ENCODE data around the gene B3GALT5.
A peak's percentile ranks its signal among the peaks of the same experiment; 100 is the strongest.

Gene B3GALT5

GRCh38 chr21:39641827-39642450, 29.2 kb downstream of the B3GALT5 start:
- FAIRE-seq (no peak), DNase-seq (ENCODE audit: low spot score) (no peak)

- DNase-seq (ENCODE audit: low spot score) (no peak), FAIRE-seq (no peak)
These were observed 31.4 kb downstream of the B3GALT5 start for GRCh38 chr21:39644062-39644560.

GRCh38 chr21:39645331-39645730, 32.6 kb downstream of the B3GALT5 start:
- no peak for FAIRE-seq
- no peak for DNase-seq (ENCODE audit: low spot score)

GRCh38 chr21:39647476-39647875, 34.7 kb downstream of the B3GALT5 start:
- FAIRE-seq (peak; percentile 88), DNase-seq (ENCODE audit: low spot score) (peak; percentile 73)

GRCh38 chr21:39648879-39649278, 36.1 kb downstream of the B3GALT5 start:
- no peak for DNase-seq (ENCODE audit: low spot score)
- no peak for FAIRE-seq

GRCh38 chr21:39649526-39649925, 36.8 kb downstream of the B3GALT5 start:
- FAIRE-seq (no peak), DNase-seq (ENCODE audit: low spot score) (no peak)

- no peak for FAIRE-seq
These were observed 37.6 kb downstream of the B3GALT5 start for GRCh38 chr21:39650306-39650705.

GRCh38 chr21:39650801-39651200, 38.1 kb downstream of the B3GALT5 start:
- DNase-seq (ENCODE audit: low spot score) (no peak), FAIRE-seq (no peak)

More at GRCh38 chr21:39650306-39650705, 37.6 kb downstream of the B3GALT5 start:
- no peak for DNase-seq (ENCODE audit: low spot score)

GRCh38 chr21:39651206-39651605, 38.5 kb downstream of the B3GALT5 start:
- DNase-seq (ENCODE audit: low spot score) (no peak), FAIRE-seq (no peak)

GRCh38 chr21:39654951-39655350, 42.2 kb downstream of the B3GALT5 start:
- DNase-seq (ENCODE audit: low spot score), result no peak
- no peak for FAIRE-seq

GRCh38 chr21:39655589-39655988, 42.8 kb downstream of the B3GALT5 start:
- no peak for DNase-seq (ENCODE audit: low spot score)
- FAIRE-seq, result no peak

- FAIRE-seq, result no peak
- no peak for DNase-seq (ENCODE audit: low spot score)
These were observed 43.5 kb downstream of the B3GALT5 start for GRCh38 chr21:39656209-39656608.

GRCh38 chr21:39657091-39657689, 44.5 kb downstream of the B3GALT5 start:
- FAIRE-seq, result peak; percentile 42
- peak; percentile 31 for DNase-seq (ENCODE audit: low spot score)

- FAIRE-seq (no peak), DNase-seq (ENCODE audit: low spot score) (no peak)
These were observed 45.3 kb downstream of the B3GALT5 start for GRCh38 chr21:39658066-39658465.

- no peak for DNase-seq (ENCODE audit: low spot score)
- no peak for FAIRE-seq
These were observed 46.5 kb downstream of the B3GALT5 start for GRCh38 chr21:39659070-39659815.

- peak; percentile 75 for DNase-seq (ENCODE audit: low spot score)
- FAIRE-seq, result peak; percentile 69
These were observed 47.6 kb downstream of the B3GALT5 start for GRCh38 chr21:39660191-39660980.

GRCh38 chr21:39661121-39661520, 48.4 kb downstream of the B3GALT5 start:
- DNase-seq (ENCODE audit: low spot score) (no peak), FAIRE-seq (no peak)

- FAIRE-seq (no peak), DNase-seq (ENCODE audit: low spot score) (no peak)
These were observed 49.0 kb downstream of the B3GALT5 start for GRCh38 chr21:39661740-39662139.

- DNase-seq (ENCODE audit: low spot score), result no peak
- no peak for FAIRE-seq
These were observed 49.7 kb downstream of the B3GALT5 start for GRCh38 chr21:39662411-39662953.

- FAIRE-seq (no peak), DNase-seq (ENCODE audit: low spot score) (no peak)
These were observed 50.3 kb downstream of the B3GALT5 start for GRCh38 chr21:39663066-39663465.

All from RCC 7860 (cell line).